K562 (cell line): ENCODE measurements around the gene SLC4A2. TPM values are rescaled to one million over a fixed set of nuclear protein-coding genes. Genes with fewer than 3 reads are reported as not detected.

ENCODE experiments used
- BDP1 ChIP-seq: IDR thresholded peaks from 3 replicates; pipeline ENCODE4 v1.6.1; 2011; ENCODE audit not compliant: insufficient read length, insufficient read depth
- CGGBP1 ChIP-seq: fragments of 250-450 bp; sonication (Bioruptor Pico); IDR thresholded peaks from 2 replicates; pipeline ENCODE4 v1.9.0; 2021; ENCODE audit warnings: mild to moderate bottlenecking
- FOXM1 ChIP-seq, 2 experiments: fragments of 450-650 bp in 1 of 2; sonication (generic) in 1 of 2; formaldehyde crosslinking in 1 of 2; IDR thresholded peaks; 2 replicates each; pipeline versions ENCODE4 v1.6.1 to v1.9.0; 2017 to 2022; ENCODE audit warnings: low read depth in 2 of 2, mild to moderate bottlenecking in 2 of 2, missing genetic modification reagents in 1 of 2, moderate library complexity in 1 of 2
- MXI1 ChIP-seq: IDR thresholded peaks from 2 replicates; pipeline ENCODE4 v1.6.1; 2011; ENCODE audit warnings: low read depth, mild to moderate bottlenecking, improper control_type of control experiment, low read length
- NBN ChIP-seq: fragments of 450-650 bp; IDR thresholded peaks from 2 replicates; pipeline ENCODE4 v1.6.1; 2016; ENCODE audit warnings: low read depth, mild to moderate bottlenecking
- OTX1 ChIP-seq: fragments of 450-650 bp; formaldehyde crosslinking; IDR thresholded peaks from 2 replicates; pipeline ENCODE4 v1.4.0; 2022; ENCODE audit warnings: mild to moderate bottlenecking
- PTRF ChIP-seq: fragments of 450-650 bp; IDR thresholded peaks from 2 replicates; pipeline ENCODE4 v1.6.1; 2016; ENCODE audit warnings: mild to moderate bottlenecking, missing genetic modification characterization, missing compliant biosample characterization
- SMARCA5 ChIP-seq: fragments of 450-650 bp; IDR thresholded peaks from 2 replicates; pipeline ENCODE4 v1.6.1; 2016
- SMC3 ChIP-seq: conservative IDR thresholded peaks from 2 replicates; pipeline ENCODE4 v1.6.1; 2011; ENCODE audit warnings: low read depth, low read length, improper control_type of control experiment; ENCODE audit not compliant: insufficient read depth
- TRIM24 ChIP-seq, 2 experiments: fragments of 450-650 bp; IDR thresholded peaks; 2 replicates each; pipeline ENCODE4 v1.6.1; 2016
- ZNF12 ChIP-seq: sonication (generic); formaldehyde crosslinking; IDR thresholded peaks from 2 replicates; pipeline ENCODE4 v1.4.0; 2020; ENCODE audit warnings: mild to moderate bottlenecking, missing genetic modification reagents
- ZNF175 ChIP-seq: fragments of 200-800 bp; sonication (Bioruptor generic); IDR thresholded peaks from 2 replicates; pipeline ENCODE4 v1.6.1; 2016; ENCODE audit warnings: low read depth, mild to moderate bottlenecking, missing genetic modification characterization, missing compliant biosample characterization
- polyA plus RNA-seq, 8 experiments: library from polyadenylated mRNA; depleted of rRNA in 4 of 8; stranded (reverse) in 5 of 8; unstranded in 3 of 8; fragments of >200 nt; fragmentation: Nextera tagmentation in 2 of 8; fragmentation: Illumina TruSeq in 1 of 8; extraction: Ambion mirVana in 2 of 8; extraction: Trizol in 1 of 8; gene quantifications; 2 replicates each; pipeline versions ENCODE4 v1.2.1 to v1.2.3, GENCODE V29; 2011 to 2014; ENCODE audit warnings: inconsistent platforms in 1 of 8, missing spikeins in 1 of 8
- total RNA-seq, 7 experiments: library from RNA; depleted of rRNA in 6 of 7; stranded (reverse); fragments of >200 nt in 6 of 7; fragmentation: Illumina TruSeq in 2 of 7; extraction: Trizol in 2 of 7; gene quantifications; 2 replicates each; pipeline versions ENCODE4 v1.2.1 to v1.2.3, GENCODE V29; 2011 to 2021; ENCODE audit warnings: low replicate concordance in 1 of 7
- TF ChIP-seq, protein P1 (sequence below): fragments of 450-650 bp; IDR thresholded peaks from 2 replicates; pipeline ENCODE4 v1.6.1; 2014; ENCODE audit warnings: low read depth, mild to moderate bottlenecking, moderate library complexity, borderline replicate concordance
- TF ChIP-seq, protein P2 (sequence below), 2 experiments: fragments of 450-650 bp; formaldehyde crosslinking in 1 of 2; IDR thresholded peaks; 2 replicates each; pipeline versions ENCODE4 v1.4.0 to v1.6.1; 2014 to 2020; ENCODE audit warnings: mild to moderate bottlenecking in 2 of 2, borderline replicate concordance in 1 of 2, low read depth in 1 of 2
- TF ChIP-seq, protein P3 (sequence below): fragments of 450-650 bp; formaldehyde crosslinking; IDR thresholded peaks from 2 replicates; pipeline ENCODE4 v1.4.0; 2022; ENCODE audit warnings: missing genetic modification characterization

SLC4A2 gene
- total and polyA plus RNA-seq, 9 of the 15 experiments (the other 6 are each of a cell fraction or from before 2014, with no cell fraction given), result 11.4 to 375 (median 130) TPM

GRCh38 chr7:151062399-151063211, 3.2 kb downstream of the SLC4A2 start (continued):
- TF ChIP-seq NBN (no peak), PTRF (tag) (no peak), ZNF12 (CRISPR knock-in tag) (0 out of 2 replicates have a peak, but pooled peaks have one; percentile 49), SMARCA5 (peak; percentile 20; the same call in 1 of the 2 replicates), SMC3 (0 out of 2 replicates have a peak, but pooled peaks have one; percentile 1), BDP1 (no peak), OTX1 (no peak), CGGBP1 (CRISPR knock-in tag) (0 out of 2 replicates have a peak, but pooled peaks have one; percentile 49), MXI1 (peak; percentile 99), ZNF175 (CRISPR knock-in tag) (no peak), FOXM1 (IDR thresholded peaks at IDR 0.05; ENCODE audit: low read depth) (no peak), FOXM1 (CRISPR knock-in tag; IDR thresholded peaks at IDR 0.05; ENCODE audit: low read depth) (no peak), TRIM24 (IDR thresholded peaks at IDR 0.05) (0 out of 4 replicates have a peak, but pooled peaks of 1 of the 2 experiments have one; percentile 8)
- TF ChIP-seq, protein P1, sequence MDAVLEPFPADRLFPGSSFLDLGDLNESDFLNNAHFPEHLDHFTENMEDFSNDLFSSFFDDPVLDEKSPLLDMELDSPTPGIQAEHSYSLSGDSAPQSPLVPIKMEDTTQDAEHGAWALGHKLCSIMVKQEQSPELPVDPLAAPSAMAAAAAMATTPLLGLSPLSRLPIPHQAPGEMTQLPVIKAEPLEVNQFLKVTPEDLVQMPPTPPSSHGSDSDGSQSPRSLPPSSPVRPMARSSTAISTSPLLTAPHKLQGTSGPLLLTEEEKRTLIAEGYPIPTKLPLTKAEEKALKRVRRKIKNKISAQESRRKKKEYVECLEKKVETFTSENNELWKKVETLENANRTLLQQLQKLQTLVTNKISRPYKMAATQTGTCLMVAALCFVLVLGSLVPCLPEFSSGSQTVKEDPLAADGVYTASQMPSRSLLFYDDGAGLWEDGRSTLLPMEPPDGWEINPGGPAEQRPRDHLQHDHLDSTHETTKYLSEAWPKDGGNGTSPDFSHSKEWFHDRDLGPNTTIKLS, result no peak
- TF ChIP-seq, protein P2, sequence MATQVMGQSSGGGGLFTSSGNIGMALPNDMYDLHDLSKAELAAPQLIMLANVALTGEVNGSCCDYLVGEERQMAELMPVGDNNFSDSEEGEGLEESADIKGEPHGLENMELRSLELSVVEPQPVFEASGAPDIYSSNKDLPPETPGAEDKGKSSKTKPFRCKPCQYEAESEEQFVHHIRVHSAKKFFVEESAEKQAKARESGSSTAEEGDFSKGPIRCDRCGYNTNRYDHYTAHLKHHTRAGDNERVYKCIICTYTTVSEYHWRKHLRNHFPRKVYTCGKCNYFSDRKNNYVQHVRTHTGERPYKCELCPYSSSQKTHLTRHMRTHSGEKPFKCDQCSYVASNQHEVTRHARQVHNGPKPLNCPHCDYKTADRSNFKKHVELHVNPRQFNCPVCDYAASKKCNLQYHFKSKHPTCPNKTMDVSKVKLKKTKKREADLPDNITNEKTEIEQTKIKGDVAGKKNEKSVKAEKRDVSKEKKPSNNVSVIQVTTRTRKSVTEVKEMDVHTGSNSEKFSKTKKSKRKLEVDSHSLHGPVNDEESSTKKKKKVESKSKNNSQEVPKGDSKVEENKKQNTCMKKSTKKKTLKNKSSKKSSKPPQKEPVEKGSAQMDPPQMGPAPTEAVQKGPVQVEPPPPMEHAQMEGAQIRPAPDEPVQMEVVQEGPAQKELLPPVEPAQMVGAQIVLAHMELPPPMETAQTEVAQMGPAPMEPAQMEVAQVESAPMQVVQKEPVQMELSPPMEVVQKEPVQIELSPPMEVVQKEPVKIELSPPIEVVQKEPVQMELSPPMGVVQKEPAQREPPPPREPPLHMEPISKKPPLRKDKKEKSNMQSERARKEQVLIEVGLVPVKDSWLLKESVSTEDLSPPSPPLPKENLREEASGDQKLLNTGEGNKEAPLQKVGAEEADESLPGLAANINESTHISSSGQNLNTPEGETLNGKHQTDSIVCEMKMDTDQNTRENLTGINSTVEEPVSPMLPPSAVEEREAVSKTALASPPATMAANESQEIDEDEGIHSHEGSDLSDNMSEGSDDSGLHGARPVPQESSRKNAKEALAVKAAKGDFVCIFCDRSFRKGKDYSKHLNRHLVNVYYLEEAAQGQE (IDR thresholded peaks at IDR 0.05; ENCODE audit: borderline replicate concordance), result peak; percentile 70
- TF ChIP-seq, protein P2 (CRISPR knock-in tag; IDR thresholded peaks at IDR 0.05; ENCODE audit: low read depth), result no peak
- TF ChIP-seq, protein P3, sequence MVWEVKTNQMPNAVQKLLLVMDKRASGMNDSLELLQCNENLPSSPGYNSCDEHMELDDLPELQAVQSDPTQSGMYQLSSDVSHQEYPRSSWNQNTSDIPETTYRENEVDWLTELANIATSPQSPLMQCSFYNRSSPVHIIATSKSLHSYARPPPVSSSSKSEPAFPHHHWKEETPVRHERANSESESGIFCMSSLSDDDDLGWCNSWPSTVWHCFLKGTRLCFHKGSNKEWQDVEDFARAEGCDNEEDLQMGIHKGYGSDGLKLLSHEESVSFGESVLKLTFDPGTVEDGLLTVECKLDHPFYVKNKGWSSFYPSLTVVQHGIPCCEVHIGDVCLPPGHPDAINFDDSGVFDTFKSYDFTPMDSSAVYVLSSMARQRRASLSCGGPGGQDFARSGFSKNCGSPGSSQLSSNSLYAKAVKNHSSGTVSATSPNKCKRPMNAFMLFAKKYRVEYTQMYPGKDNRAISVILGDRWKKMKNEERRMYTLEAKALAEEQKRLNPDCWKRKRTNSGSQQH (CRISPR knock-in tag), result 0 out of 2 replicates have a peak, but pooled peaks have one; percentile 4
